Measurements from ENCODE around the gene SLC44A1.

DNA sequence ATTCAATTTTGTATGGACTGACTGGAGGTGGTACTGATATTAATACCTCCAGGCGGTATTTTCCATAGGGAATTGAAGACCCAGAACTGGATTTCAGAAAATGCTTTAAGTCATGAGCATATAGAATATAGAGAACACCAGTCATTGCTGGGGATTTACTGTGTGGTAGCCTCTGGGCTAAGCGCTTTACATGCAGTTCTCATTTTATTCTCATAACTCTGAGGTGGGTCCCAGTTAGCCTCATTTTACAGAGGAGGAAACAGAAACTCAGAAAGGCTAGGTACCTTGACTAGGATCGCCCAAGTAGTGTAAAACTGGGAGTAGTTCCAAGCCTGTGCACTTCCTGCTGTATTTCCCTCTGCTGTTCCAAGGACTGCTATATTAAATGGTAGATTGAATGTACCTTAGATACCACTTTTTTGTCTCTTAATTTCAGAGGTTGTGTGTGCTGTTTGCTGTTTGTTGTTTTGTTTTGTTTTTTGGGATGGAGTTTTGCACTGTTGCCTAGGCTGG is 13.8 kb downstream of the SLC44A1 start:
- TF ChIP-seq, protein P1, sequence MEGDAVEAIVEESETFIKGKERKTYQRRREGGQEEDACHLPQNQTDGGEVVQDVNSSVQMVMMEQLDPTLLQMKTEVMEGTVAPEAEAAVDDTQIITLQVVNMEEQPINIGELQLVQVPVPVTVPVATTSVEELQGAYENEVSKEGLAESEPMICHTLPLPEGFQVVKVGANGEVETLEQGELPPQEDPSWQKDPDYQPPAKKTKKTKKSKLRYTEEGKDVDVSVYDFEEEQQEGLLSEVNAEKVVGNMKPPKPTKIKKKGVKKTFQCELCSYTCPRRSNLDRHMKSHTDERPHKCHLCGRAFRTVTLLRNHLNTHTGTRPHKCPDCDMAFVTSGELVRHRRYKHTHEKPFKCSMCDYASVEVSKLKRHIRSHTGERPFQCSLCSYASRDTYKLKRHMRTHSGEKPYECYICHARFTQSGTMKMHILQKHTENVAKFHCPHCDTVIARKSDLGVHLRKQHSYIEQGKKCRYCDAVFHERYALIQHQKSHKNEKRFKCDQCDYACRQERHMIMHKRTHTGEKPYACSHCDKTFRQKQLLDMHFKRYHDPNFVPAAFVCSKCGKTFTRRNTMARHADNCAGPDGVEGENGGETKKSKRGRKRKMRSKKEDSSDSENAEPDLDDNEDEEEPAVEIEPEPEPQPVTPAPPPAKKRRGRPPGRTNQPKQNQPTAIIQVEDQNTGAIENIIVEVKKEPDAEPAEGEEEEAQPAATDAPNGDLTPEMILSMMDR (IDR thresholded peaks at IDR 0.05) = no peak
- TF ChIP-seq POLR2A (IDR thresholded peaks at IDR 0.05) = no peak
- no peak for TF ChIP-seq POLR2AphosphoS5 (IDR thresholded peaks at IDR 0.05)

Data from upper lobe of left lung (tissue), 4 donors.